HL-60/S4 treated with phorbol 12-myristate 13-acetate at 8.2 ng/mL for 4 days and 3 days (cell line): ENCODE results near the gene COL18A1.

Source experiments
- in situ Hi-C: fragments of 300-500 bp; cut with MboI; formaldehyde crosslinking; loops from 2 replicates; pipeline ENCODE4 v1.15.0; 2022; ENCODE audit warnings: low sequenced_read_pairs

Gene COL18A1

GRCh38 chr21:45401054-45401518 is 3.9 kb upstream of the COL18A1 start:
- in situ Hi-C loops, result no loop called here

- in situ Hi-C loops, result no loop called here
These were observed 2.8 kb upstream of the COL18A1 start for GRCh38 chr21:45401916-45402900.

DNA sequence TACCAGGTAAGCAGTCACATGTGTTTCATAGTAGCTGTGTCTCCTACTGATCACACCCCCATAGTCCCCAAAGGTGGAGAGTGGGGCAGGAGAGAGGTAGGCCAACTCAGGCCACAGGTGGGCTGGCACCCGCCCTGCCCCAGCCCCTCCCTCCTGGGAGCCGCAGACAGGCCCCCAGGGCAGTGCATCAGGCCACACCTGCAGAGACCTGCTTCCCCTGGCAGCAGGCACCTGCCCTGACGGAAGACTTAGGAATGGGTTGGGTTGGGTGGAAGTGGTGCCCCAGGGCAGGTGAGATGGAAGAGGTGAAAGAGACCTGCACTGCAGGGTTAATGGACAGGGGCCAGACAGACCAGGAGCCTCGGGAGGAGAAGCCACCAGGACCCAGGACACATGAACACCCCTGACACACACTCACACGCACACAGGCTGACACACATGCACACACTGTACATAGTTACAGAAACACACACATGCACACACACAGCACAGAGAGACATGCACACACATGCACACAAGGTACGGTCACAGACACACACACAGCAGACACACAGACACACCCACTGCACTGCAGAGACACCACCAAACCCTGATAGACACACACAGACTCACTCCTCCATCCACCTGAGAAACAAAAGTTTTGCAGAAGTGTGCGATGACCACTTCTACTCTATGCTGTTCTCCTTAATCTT is 1.7 kb upstream of the COL18A1 start:
- in situ Hi-C loops, result no loop called here

- in situ Hi-C loops, result no loop called here
These were observed 888 bp upstream of the COL18A1 start for GRCh38 chr21:45403825-45404729.

DNA sequence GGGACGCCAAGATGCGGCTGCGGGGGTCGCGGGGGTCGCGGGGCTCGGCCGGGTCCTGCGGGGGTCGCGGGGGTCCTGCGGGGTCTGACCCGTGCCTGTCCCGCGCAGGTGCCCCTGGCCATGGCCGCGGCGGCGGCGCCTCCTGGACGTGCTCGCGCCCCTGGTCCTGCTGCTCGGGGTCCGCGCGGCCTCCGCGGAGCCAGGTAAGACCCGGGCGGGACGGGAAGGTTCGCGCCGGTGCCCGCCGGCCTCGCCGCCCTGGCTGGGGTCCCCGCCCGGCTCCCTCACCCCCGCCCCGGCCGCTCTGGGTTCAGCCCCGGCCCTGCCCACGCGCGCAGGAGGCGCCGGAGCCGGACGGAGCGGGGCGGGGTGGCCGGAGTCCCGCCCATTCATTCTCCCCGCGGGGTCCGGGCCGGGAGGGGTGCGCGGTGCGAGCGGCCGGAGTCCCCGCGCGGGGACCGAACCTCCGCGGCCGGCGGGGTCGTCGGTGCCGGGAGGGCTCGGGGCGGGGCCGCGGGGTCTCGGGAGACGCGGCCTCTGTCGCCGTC is 380 bp downstream of the COL18A1 start:
- in situ Hi-C loops, result no loop called here

DNA sequence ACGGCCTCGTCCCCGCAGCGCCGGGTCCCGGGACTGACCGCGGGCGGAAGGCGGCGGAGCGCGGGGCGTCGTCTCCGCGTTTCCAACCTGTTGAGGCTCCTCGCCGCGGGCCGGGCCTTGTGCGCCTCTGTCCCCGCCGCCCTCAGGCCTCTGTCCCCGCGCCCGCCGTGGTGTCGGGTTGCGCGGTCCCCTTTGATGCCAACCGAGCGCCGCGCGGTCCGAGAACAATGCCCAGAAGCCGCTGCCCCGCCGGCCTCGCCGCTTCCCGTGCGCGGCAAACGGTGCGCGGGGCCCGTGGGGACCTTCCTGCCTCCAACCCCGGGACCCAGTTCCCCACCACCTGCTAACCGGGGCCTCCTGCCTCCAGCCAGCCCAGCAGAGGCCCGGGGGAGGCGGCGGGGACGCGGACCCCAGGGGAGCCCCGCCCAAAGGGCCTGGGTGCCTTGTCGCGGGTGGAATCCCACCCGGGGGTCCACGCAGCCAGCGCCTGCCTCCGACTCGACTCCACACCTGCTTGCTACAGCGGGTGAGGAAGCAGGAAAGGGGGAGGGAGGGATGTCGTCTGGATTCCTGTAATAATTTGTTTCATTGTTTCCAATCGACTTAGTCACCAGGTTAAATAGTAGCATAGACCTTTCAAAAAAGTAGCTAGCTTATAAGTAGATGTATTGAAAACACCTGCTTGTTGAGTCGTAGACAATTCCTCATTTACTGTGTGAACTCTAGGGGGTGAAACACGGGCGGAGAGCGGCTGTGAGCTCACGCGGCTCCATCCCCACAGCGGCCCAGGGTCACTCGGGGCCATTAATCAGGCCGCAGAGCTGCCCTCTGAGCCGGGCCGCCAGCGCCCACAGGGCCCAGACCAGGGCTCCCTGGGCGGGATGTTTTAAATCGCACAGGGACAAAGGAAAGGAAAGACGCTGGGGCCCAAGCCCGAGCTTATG is 1.1 kb downstream of the COL18A1 start:
- in situ Hi-C loops, result no loop called here

DNA sequence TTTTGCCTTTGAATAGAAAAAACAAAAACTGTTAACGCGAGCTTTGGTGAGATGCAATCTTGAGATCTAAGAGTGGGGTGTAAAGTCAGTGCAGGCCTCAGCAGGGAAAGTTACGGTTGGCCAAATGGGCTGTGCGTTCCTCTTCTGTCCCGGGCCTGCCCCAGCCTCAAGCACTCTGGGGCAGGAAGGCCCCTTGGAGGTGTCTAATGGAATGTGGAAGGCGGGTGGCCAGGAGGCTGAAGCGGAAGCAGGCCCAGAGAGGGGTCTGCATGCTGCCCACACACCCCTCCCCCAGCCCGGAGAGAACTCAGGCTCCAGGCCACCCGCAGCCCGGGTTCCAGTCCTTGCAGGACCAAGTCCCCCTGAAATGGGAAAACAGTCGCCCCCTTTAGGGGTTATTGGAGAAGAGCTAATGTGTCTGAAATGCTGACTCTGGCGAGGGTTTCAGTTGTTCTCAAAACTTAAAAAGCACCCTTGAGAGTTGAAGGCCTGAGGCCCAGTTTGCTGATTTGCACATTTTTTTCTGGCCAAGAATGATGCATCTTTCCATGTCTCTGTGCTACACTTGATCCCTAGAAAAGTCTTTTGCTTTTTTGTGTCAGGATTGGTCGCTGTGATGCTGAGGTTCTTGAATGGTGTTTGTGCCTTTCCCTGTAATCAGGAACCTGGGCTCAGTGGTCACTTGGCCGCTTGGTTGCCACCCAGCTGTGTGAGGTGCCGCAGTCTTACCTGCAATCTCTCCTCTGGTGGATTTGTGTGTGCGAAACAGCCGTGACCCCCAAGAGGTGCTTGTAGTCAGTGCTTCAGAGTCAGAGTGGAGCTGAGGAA is 2.0 kb downstream of the COL18A1 start:
- in situ Hi-C loops, result no loop called here

GRCh38 chr21:45407629-45408247 is 2.8 kb downstream of the COL18A1 start:
- in situ Hi-C loops, result no loop called here

DNA sequence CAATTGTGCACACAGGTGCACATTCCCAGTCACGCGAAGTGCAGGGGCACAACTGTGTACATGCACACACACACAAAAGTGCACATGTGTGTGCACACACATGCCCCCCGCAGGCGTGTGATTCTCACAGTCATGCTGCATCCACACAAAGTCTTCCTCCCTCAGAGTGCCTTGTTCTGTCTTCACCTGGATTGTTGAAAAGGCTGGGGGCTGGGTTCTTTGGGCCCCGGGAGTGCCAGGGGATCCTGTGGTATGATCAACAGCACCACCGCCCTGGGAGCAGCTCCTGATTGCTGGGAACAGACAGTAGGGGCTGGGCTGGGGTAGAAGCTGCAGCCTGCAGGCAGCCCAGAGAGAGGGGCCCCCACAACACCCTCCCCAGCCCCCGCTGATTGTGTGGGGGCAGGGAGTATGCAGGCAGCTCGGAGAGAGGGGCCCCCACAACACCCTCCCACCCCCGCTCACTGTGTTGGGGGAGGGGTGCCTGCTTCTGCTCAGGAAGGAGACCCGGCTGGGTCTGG is 3.4 kb downstream of the COL18A1 start:
- in situ Hi-C loops, result no loop called here

- in situ Hi-C loops, result no loop called here
These were observed 3.9 kb downstream of the COL18A1 start for GRCh38 chr21:45408801-45409261.

GRCh38 chr21:45409466-45410150 is 4.6 kb downstream of the COL18A1 start:
- in situ Hi-C loops, result no loop called here

DNA sequence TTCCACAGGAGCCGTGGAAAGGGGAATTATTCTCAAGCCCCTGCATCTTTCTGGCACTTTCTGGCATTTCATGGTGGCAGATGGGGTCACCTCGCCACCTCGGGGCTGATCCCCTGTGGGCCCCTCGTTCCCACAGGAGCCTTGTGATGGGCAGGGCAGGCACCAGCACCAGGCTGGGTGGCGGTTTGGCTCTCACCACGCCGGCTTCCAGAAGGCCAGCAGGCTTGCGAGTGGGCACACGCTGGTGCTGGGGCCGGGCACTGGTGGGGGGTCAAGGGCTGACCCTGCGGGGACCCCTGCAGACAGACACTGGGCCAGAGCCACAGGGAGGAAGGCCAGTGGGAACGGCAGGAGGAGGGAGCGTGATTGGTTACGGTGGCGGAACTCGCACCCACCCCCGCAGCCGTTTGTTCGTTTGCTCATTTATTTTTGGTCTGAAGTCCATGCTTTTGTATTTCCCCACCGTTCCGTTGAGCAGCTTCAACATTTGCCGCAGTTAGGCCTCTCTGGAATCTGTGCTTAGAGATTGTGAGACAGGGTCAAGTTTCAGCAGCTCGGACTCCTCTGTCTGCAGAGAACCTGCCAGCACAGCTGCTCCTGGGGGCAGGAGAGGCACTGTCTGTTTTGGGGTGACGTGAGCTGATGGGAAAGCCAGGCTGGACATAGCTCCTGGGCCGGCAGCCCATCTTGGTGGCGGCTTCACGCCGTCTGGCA is 5.3 kb downstream of the COL18A1 start:
- in situ Hi-C loops, result no loop called here

GRCh38 chr21:45410865-45411809 is 6.2 kb downstream of the COL18A1 start:
- in situ Hi-C loops, result no loop called here

DNA sequence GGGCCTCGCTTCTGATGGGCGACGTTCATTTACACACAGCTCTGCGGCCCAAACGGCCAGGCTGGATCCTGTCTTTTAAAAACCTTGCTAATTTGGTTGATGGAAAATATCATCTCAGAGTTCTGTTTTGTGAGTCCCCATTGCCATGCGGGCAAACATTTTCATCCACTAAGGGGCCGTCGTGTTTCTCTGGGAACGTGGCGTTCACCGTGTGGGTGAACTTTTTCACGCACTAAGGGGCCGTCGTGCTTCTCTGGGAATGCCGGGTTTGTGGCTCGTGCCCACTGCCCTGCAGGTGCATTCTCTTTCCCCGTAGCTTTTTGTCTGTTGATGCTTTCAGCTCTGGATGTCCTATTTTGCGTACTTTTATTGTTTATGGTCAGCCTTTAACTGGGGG is 6.8 kb downstream of the COL18A1 start:
- in situ Hi-C loops, result no loop called here

DNA sequence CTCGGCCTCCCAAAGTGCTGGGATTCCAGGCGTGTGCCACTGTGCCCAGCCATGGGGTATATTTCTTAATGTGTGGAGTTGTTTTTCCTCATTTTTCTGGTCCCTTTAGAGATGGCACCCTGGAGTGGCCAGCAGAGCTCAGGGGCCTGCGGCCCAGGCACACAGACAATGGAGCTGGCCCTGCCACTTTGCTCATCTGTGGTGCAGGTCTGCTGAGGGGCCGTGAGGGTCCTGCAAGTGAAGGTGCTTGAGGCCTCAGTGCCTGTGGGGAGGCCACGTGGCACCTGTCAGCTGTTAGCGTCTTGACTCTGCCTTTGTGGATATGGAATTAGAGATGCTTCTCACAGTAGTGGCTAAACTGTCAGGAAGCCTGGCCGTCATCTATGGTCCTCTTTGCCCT is 7.5 kb downstream of the COL18A1 start:
- in situ Hi-C loops, result no loop called here
